ENCODE data around the gene ZNF710. TPM values are rescaled to one million over a fixed set of nuclear protein-coding genes. Genes with fewer than 3 reads are reported as not detected.

ZNF710 gene
- total and polyA plus RNA-seq, 2 of the 13 experiments (the other 11 are each of a cell fraction or from before 2014, with no cell fraction given), result 4.7 to 20.6 TPM

DNA sequence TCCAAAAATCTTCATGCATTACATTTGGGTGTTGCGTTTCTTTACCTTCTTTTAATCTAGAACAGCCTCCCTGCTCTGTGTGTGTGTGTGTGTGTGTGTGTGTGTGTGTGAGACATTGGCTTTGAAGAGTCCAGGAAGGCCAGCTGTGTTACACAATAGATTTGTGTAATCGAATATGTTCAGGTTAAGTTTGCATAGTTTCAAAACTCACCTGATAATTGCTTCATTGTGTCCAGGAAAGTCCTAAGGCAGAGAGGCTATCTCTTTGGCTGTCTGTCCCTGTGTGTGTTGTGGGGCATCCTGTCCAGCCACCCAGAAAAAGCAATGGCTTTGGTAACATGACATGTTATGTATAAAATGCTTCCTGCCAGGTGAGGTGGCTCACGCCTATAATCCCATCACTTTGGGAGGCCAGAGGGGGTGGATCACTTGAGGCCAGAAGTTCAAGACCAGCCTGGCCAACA, 37.5 kb downstream of the ZNF710 start (continued):
- TF ChIP-seq ELF3 (CRISPR knock-in tag; IDR thresholded peaks at IDR 0.05) (0 out of 2 replicates have a peak, but pooled peaks have one; percentile 35), SOX13 (IDR thresholded peaks at IDR 0.05) (peak; percentile 92), SOX13 (CRISPR knock-in tag; conservative IDR thresholded peaks at IDR 0.05 in 1 of 2, IDR thresholded peaks at IDR 0.05 in 1 of 2) (peak in 1 of 2 experiments; percentile 94; a peak in 2 of 4 replicates), HDAC1 (CRISPR knock-in tag; IDR thresholded peaks at IDR 0.05) (peak; percentile 48; the same call in 1 of the 2 replicates), ZNF264 (CRISPR knock-in tag; IDR thresholded peaks at IDR 0.05) (0 out of 2 replicates have a peak, but pooled peaks have one; percentile 43), SATB2 (CRISPR knock-in tag; IDR thresholded peaks at IDR 0.05) (no peak), CEBPG (CRISPR knock-in tag; IDR thresholded peaks at IDR 0.05) (peak; percentile 94), ARNTL (CRISPR knock-in tag; IDR thresholded peaks at IDR 0.05) (peak; percentile 51; the same call in 1 of the 2 replicates), ZNF557 (CRISPR knock-in tag; IDR thresholded peaks at IDR 0.05) (no peak), ZNF292 (CRISPR knock-in tag; IDR thresholded peaks at IDR 0.05; ENCODE audit: borderline replicate concordance, low read depth) (peak; percentile 67; the same call in 1 of the 2 replicates), FOSL2 (CRISPR knock-in tag; IDR thresholded peaks at IDR 0.05) (peak; percentile 47), NFIC (IDR thresholded peaks at IDR 0.05; ENCODE audit: low read length) (0 out of 2 replicates have a peak, but pooled peaks have one; percentile 64), ZNF605 (CRISPR knock-in tag; IDR thresholded peaks at IDR 0.05) (peak; percentile 33; the same call in 1 of the 2 replicates), ETV5 (CRISPR knock-in tag; IDR thresholded peaks at IDR 0.05; ENCODE audit: borderline replicate concordance) (peak; percentile 42; the same call in 1 of the 2 replicates), CEBPB (IDR thresholded peaks at IDR 0.05; ENCODE audit: borderline replicate concordance, low read depth, low read length) (peak; percentile 97), TBX3 (IDR thresholded peaks at IDR 0.05; ENCODE audit: borderline replicate concordance) (peak; percentile 32; the same call in 1 of the 2 replicates)
- TF ChIP-seq, protein P1, sequence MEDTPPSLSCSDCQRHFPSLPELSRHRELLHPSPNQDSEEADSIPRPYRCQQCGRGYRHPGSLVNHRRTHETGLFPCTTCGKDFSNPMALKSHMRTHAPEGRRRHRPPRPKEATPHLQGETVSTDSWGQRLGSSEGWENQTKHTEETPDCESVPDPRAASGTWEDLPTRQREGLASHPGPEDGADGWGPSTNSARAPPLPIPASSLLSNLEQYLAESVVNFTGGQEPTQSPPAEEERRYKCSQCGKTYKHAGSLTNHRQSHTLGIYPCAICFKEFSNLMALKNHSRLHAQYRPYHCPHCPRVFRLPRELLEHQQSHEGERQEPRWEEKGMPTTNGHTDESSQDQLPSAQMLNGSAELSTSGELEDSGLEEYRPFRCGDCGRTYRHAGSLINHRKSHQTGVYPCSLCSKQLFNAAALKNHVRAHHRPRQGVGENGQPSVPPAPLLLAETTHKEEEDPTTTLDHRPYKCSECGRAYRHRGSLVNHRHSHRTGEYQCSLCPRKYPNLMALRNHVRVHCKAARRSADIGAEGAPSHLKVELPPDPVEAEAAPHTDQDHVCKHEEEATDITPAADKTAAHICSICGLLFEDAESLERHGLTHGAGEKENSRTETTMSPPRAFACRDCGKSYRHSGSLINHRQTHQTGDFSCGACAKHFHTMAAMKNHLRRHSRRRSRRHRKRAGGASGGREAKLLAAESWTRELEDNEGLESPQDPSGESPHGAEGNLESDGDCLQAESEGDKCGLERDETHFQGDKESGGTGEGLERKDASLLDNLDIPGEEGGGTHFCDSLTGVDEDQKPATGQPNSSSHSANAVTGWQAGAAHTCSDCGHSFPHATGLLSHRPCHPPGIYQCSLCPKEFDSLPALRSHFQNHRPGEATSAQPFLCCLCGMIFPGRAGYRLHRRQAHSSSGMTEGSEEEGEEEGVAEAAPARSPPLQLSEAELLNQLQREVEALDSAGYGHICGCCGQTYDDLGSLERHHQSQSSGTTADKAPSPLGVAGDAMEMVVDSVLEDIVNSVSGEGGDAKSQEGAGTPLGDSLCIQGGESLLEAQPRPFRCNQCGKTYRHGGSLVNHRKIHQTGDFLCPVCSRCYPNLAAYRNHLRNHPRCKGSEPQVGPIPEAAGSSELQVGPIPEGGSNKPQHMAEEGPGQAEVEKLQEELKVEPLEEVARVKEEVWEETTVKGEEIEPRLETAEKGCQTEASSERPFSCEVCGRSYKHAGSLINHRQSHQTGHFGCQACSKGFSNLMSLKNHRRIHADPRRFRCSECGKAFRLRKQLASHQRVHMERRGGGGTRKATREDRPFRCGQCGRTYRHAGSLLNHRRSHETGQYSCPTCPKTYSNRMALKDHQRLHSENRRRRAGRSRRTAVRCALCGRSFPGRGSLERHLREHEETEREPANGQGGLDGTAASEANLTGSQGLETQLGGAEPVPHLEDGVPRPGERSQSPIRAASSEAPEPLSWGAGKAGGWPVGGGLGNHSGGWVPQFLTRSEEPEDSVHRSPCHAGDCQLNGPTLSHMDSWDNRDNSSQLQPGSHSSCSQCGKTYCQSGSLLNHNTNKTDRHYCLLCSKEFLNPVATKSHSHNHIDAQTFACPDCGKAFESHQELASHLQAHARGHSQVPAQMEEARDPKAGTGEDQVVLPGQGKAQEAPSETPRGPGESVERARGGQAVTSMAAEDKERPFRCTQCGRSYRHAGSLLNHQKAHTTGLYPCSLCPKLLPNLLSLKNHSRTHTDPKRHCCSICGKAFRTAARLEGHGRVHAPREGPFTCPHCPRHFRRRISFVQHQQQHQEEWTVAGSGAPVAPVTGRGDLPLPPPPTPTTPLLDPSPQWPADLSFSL (CRISPR knock-in tag; IDR thresholded peaks at IDR 0.05), result peak; percentile 97
- TF ChIP-seq, protein P2, sequence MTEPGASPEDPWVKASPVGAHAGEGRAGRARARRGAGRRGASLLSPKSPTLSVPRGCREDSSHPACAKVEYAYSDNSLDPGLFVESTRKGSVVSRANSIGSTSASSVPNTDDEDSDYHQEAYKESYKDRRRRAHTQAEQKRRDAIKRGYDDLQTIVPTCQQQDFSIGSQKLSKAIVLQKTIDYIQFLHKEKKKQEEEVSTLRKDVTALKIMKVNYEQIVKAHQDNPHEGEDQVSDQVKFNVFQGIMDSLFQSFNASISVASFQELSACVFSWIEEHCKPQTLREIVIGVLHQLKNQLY (CRISPR knock-in tag; IDR thresholded peaks at IDR 0.05), result no peak
- TF ChIP-seq, protein P3, sequence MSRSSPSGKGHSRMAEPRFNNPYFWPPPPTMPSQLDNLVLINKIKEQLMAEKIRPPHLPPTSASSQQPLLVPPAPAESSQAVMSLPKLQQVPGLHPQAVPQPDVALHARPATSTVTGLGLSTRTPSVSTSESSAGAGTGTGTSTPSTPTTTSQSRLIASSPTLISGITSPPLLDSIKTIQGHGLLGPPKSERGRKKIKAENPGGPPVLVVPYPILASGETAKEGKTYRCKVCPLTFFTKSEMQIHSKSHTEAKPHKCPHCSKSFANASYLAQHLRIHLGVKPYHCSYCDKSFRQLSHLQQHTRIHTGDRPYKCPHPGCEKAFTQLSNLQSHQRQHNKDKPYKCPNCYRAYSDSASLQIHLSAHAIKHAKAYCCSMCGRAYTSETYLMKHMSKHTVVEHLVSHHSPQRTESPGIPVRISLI (CRISPR knock-in tag; IDR thresholded peaks at IDR 0.05; ENCODE audit: borderline replicate concordance), result peak; percentile 32; the same call in 1 of the 2 replicates
- TF ChIP-seq, protein P4, sequence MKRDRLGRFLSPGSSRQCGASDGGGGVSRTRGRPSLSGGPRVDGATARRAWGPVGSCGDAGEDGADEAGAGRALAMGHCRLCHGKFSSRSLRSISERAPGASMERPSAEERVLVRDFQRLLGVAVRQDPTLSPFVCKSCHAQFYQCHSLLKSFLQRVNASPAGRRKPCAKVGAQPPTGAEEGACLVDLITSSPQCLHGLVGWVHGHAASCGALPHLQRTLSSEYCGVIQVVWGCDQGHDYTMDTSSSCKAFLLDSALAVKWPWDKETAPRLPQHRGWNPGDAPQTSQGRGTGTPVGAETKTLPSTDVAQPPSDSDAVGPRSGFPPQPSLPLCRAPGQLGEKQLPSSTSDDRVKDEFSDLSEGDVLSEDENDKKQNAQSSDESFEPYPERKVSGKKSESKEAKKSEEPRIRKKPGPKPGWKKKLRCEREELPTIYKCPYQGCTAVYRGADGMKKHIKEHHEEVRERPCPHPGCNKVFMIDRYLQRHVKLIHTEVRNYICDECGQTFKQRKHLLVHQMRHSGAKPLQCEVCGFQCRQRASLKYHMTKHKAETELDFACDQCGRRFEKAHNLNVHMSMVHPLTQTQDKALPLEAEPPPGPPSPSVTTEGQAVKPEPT (CRISPR knock-in tag; IDR thresholded peaks at IDR 0.05; ENCODE audit: low read depth), result 0 out of 2 replicates have a peak, but pooled peaks have one; percentile 38

Data from HepG2 (cell line).